HepG2 (cell line): Measurements from ENCODE around the gene EXOC6B. TPM values are rescaled to one million over a fixed set of nuclear protein-coding genes. Genes with fewer than 3 reads are reported as not detected.

Experiments used
- ATAC-seq: fragments of 200-7000 bp; cut with Tn5 transposase; 3 replicates; pipeline ENCODE4 v1.9.1; 2020; ENCODE audit warnings: mild to moderate bottlenecking, moderate library complexity
- BruUV-seq: library from RNA; stranded (reverse); fragments of 400-500 nt; replicated peaks from 2 replicates; lab custom pipeline; 2021; lab: Mats Ljungman, UMichigan
- CTCF ChIA-PET: fragments of 300-600 bp; formaldehyde crosslinking; extraction: SDS; loops from one replicate; lab custom pipeline; 2021; ENCODE audit warnings: low total read pairs, inconsistent platforms, low intra/inter-chr PET ratio; lab: Yijun Ruan, JAX
- POLR2A ChIA-PET: fragments of 350-600 bp; sonication (Branson Sonifier 250); formaldehyde crosslinking; loops from one replicate; lab custom pipeline; 2020; ENCODE audit warnings: antibody characterized with exemption, inconsistent platforms; lab: Yijun Ruan, JAX
- DNase-seq: peaks from one replicate; pipeline ENCODE4 v3.0.0-alpha.2; 2015; ENCODE audit warnings: low spot score
- FAIRE-seq: peaks from 3 replicates; lab custom pipeline; 2011; peaks lifted over from hg19 to GRCh38; lab: Jason Lieb, UNC
- H2AFZ ChIP-seq: one replicate; pipeline ENCODE4 v1.6.1; 2011; ENCODE audit warnings: low read length, inconsistent platforms
- H3K27ac ChIP-seq: fragments of 300-600 bp; 3 replicates; pipeline ENCODE4 v1.8.0; 2011; ENCODE audit warnings: mixed run types, mild to moderate bottlenecking, mixed read lengths, low read length, inconsistent platforms; ENCODE audit not compliant: insufficient read depth; ENCODE audit errors: extremely low read length
- H3K27me3 ChIP-seq, 2 experiments: fragments of 200-600 bp in 1 of 2; 2 replicates in 1 of 2; 3 replicates in 1 of 2; pipeline versions ENCODE4 v1.6.0 to v1.8.0; 2011; ENCODE audit warnings: low read length in 2 of 2, mild to moderate bottlenecking in 2 of 2, moderate library complexity in 2 of 2, inconsistent platforms in 1 of 2; ENCODE audit not compliant: insufficient read depth in 2 of 2, control insufficient read depth in 1 of 2
- H3K36me3 ChIP-seq, 2 experiments: fragments of 200-600 bp in 1 of 2; replicated peaks in 1 of 2; 2 replicates in 1 of 2; 3 replicates in 1 of 2; pipeline versions ENCODE4 v1.5.1 to v1.8.0; 2011; ENCODE audit warnings: low read length in 2 of 2, inconsistent platforms in 1 of 2; ENCODE audit not compliant: insufficient read depth in 2 of 2, control insufficient read depth in 1 of 2
- H3K4me1 ChIP-seq: 2 replicates; pipeline ENCODE4 v1.5.1; 2012; ENCODE audit warnings: low read length, inconsistent platforms; ENCODE audit not compliant: insufficient read depth
- H3K4me2 ChIP-seq: 2 replicates; pipeline ENCODE4 v1.6.0; 2011; ENCODE audit warnings: low read depth, low read length, inconsistent platforms
- H3K4me3 ChIP-seq, 3 experiments: fragments of 200-600 bp in 1 of 3; sonication (generic), shearing (Covaris generic) in 1 of 3; replicated peaks in 1 of 3; 2 replicates each; pipeline ENCODE4 v1.5.1; 2011 to 2016; ENCODE audit warnings: low read length in 3 of 3, inconsistent platforms in 2 of 3, low read depth in 2 of 3, mild to moderate bottlenecking in 2 of 3, control low read depth in 1 of 3, mixed read lengths in 1 of 3; ENCODE audit not compliant: insufficient read depth in 1 of 3
- H3K79me2 ChIP-seq: one replicate; pipeline ENCODE4 v1.6.1; 2011; ENCODE audit warnings: low read length, inconsistent platforms; ENCODE audit not compliant: insufficient read depth
- H3K9ac ChIP-seq: 2 replicates; pipeline ENCODE4 v1.6.0; 2011; ENCODE audit warnings: mild to moderate bottlenecking, low read depth, low read length, inconsistent platforms; ENCODE audit not compliant: insufficient read depth
- H3K9me3 ChIP-seq: 2 replicates; pipeline ENCODE4 v1.5.1; 2012; ENCODE audit warnings: mild to moderate bottlenecking, low read length
- H4K20me1 ChIP-seq: 2 replicates; pipeline ENCODE4 v1.6.0; 2011; ENCODE audit warnings: inconsistent platforms, mild to moderate bottlenecking, low read length, moderate library complexity; ENCODE audit not compliant: insufficient read depth
- HNF4A ChIP-seq: sonication (generic); formaldehyde crosslinking; IDR thresholded peaks from 2 replicates; pipeline ENCODE4 v1.4.0; 2020; ENCODE audit warnings: missing genetic modification reagents
- HNRNPUL1 ChIP-seq: fragments of 200-400 bp; formaldehyde crosslinking; IDR thresholded peaks from 2 replicates; pipeline ENCODE4 v1.6.1; 2017; ENCODE audit warnings: low read depth, mild to moderate bottlenecking, low read length, moderate library complexity
- KMT2B ChIP-seq: IDR thresholded peaks from 2 replicates; pipeline ENCODE4 v1.6.1; 2016; ENCODE audit warnings: missing genetic modification reagents, missing compliant biosample characterization
- LCORL ChIP-seq, 2 experiments: fragments of 450-650 bp in 1 of 2; sonication (generic) in 1 of 2; formaldehyde crosslinking in 1 of 2; IDR thresholded peaks; 2 replicates each; pipeline versions ENCODE4 v1.5.0 to v1.6.1; 2017 to 2020; ENCODE audit warnings: antibody characterized with exemption in 1 of 2, missing genetic modification reagents in 1 of 2
- MIER3 ChIP-seq: IDR thresholded peaks from 2 replicates; pipeline ENCODE4 v1.6.1; 2016; ENCODE audit warnings: missing compliant biosample characterization, borderline replicate concordance
- MTA3 ChIP-seq: sonication (generic); formaldehyde crosslinking; IDR thresholded peaks from 2 replicates; pipeline ENCODE4 v1.4.0; 2020; ENCODE audit warnings: missing genetic modification reagents
- NFATC3 ChIP-seq: sonication (generic); formaldehyde crosslinking; IDR thresholded peaks from 2 replicates; pipeline ENCODE4 v1.5.1; 2020; ENCODE audit warnings: mild to moderate bottlenecking, missing genetic modification reagents
- NKX3-1 ChIP-seq: sonication (generic); formaldehyde crosslinking; IDR thresholded peaks from 2 replicates; pipeline ENCODE4 v1.5.0; 2020; ENCODE audit warnings: missing genetic modification reagents
- PITX1 ChIP-seq: sonication (generic); formaldehyde crosslinking; IDR thresholded peaks from 2 replicates; pipeline ENCODE4 v1.5.1; 2020; ENCODE audit warnings: mild to moderate bottlenecking, missing genetic modification reagents
- PPARG ChIP-seq: conservative IDR thresholded peaks from 2 replicates; pipeline ENCODE4 v1.6.1; 2016; ENCODE audit warnings: missing biosample characterization, missing genetic modification reagents
- RXRB ChIP-seq: IDR thresholded peaks from 2 replicates; pipeline ENCODE4 v1.6.1; 2016; ENCODE audit warnings: borderline replicate concordance, missing genetic modification reagents, missing compliant biosample characterization
- TEAD3 ChIP-seq: optimal IDR thresholded peaks from 2 replicates; pipeline ENCODE3; 2016; ENCODE audit warnings: borderline replicate concordance
- ZNF432 ChIP-seq: sonication (generic); formaldehyde crosslinking; IDR thresholded peaks from 2 replicates; pipeline ENCODE4 v1.5.0; 2020; ENCODE audit warnings: missing genetic modification reagents, mild to moderate bottlenecking, borderline replicate concordance
- ZNF496 ChIP-seq: sonication (generic); formaldehyde crosslinking; IDR thresholded peaks from 2 replicates; pipeline ENCODE4 v1.8.1; 2023; ENCODE audit warnings: mild to moderate bottlenecking, moderate library complexity, missing genetic modification reagents; ENCODE audit not compliant: insufficient replicate concordance
- ZNF564 ChIP-seq: sonication (generic); formaldehyde crosslinking; IDR thresholded peaks from 2 replicates; pipeline ENCODE4 v1.8.1; 2023; ENCODE audit warnings: mild to moderate bottlenecking, missing genetic modification reagents
- ZNF720 ChIP-seq: sonication (generic); formaldehyde crosslinking; IDR thresholded peaks from 2 replicates; pipeline ENCODE4 v1.4.0; 2020; ENCODE audit warnings: missing genetic modification reagents
- ZNF724P ChIP-seq: sonication (generic); formaldehyde crosslinking; IDR thresholded peaks from 2 replicates; pipeline ENCODE4 v1.8.0; 2022; ENCODE audit warnings: missing genetic modification reagents, borderline replicate concordance
- ZNF780A ChIP-seq: sonication (generic); formaldehyde crosslinking; IDR thresholded peaks from 2 replicates; pipeline ENCODE4 v1.8.0; 2022; ENCODE audit warnings: mild to moderate bottlenecking, missing genetic modification reagents, moderate library complexity
- WGBS: methylation state at CpG from one replicate; pipeline ENCODE4 v1.1.6; 2017; ENCODE audit warnings: low lambda C conversion rate; 5-methylcytosine and 5-hydroxymethylcytosine counted together
- in situ Hi-C: cut with HindIII; loops from 2 replicates; pipeline ENCODE4 v1.10.0; 2017; ENCODE audit warnings: low pct_unique_long_range_greater_than_20kb; ENCODE audit not compliant: extremely low pct_ligation_motif_present
- intact Hi-C: fragments of 100-400 bp; cut with micrococcal nuclease; formaldehyde crosslinking; loops from one replicate; pipeline ENCODE4 v1.10.0; 2022; ENCODE audit not compliant: unreplicated experiment
- polyA plus RNA-seq, 8 experiments: library from polyadenylated mRNA; depleted of rRNA in 3 of 8; stranded (reverse) in 7 of 8; unstranded in 1 of 8; fragments of >200 nt; fragmentation: Illumina TruSeq in 4 of 8; extraction: Trizol in 4 of 8; gene quantifications; 2 replicates each; pipeline versions ENCODE4 v1.2.1 to v1.2.3, GENCODE V29; 2011 to 2016; ENCODE audit warnings: low read depth in 4 of 8, missing spikeins in 1 of 8, mixed read lengths in 1 of 8; ENCODE audit not compliant: insufficient read depth in 1 of 8
- total RNA-seq, 5 experiments: library from RNA; depleted of rRNA; stranded (reverse); fragments of >200 nt; fragmentation: Illumina TruSeq; extraction: Trizol; gene quantifications; 2 replicates each; pipeline ENCODE4 v1.2.3, GENCODE V29; 2016; ENCODE audit warnings: low read depth in 1 of 5
- TF ChIP-seq, protein P1 (sequence below): IDR thresholded peaks from 2 replicates; pipeline ENCODE4 v1.6.1; 2016
- TF ChIP-seq, protein P2 (sequence below): sonication (generic); formaldehyde crosslinking; IDR thresholded peaks from 2 replicates; pipeline ENCODE4 v1.4.0; 2020; ENCODE audit warnings: missing genetic modification reagents, borderline replicate concordance

The EXOC6B gene
- total and polyA plus RNA-seq, 2 of the 13 experiments (the other 11 are each of a cell fraction or from before 2014, with no cell fraction given), result 9.1 to 15.9 TPM

DNA sequence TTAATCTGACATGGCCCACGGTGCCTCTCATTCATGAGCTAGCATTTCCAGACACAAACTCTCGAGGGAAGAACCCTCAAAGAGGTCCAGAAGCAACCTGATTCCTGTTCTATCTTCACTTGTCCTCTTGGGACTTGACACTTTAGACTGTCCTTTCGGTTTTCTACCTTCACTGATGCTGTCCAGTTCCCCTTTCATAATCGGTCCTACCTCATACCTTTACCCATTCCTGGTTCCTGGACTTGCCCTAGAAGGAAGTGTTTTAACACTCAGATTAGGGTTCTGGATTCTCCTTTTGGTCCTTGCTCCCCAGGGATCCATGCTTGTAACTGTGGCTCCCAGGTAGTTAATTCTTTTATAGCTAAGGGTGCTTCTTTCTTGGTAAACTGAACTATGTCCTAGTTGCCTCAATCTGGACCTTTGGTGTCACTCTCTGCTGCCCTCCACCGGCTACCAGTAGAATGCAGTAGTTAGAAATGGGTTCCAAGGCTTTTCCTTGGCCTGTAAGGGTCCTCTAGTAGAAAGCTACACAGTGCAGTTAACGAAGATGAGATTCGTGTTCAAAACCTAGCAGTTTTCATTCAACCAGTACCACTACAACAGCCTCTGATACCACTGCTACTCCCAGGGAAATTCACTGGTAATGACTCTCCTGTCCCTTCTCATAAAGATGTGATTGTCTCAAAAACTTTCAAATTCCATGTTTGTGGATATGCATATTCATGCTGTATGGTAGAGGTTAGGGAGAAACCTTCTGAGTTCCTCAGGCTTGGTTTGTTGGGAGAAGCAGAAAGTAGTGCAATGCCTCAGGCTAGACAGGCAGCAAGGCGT is 500.0 kb downstream of the EXOC6B start:
- Histone ChIP-seq H3K9me3 (no peaks in the 10 kb centered on the region), H3K9ac (no peak overlapping the region), H3K27ac (no peak overlapping the region), H3K4me1 (no peaks in the 10 kb centered on the region), H4K20me1 (no peaks in the 10 kb centered on the region), H2AFZ (no peak overlapping the region), H3K4me2 (no peak overlapping the region), H3K36me3 (no peaks in the 10 kb centered on the region), H3K27me3 (no peaks in the 10 kb centered on the region), H3K79me2 (no peaks in the 10 kb centered on the region), H3K4me3 (no peak overlapping the region)
- intact Hi-C loops, result loop anchor here (2.0 kb wide), 2 partner anchors 253 to 419 kb away; no protein-coding TSS in a partner anchor
- in situ Hi-C loops, result no loop called here
- FAIRE-seq, result peak; percentile 76
- ChIA-PET CTCF (interaction anchor here (1.2 to 2.2 kb wide), 2 partner anchors 254 to 420 kb away, joined by 4 to 7 read pairs; no protein-coding TSS in a partner anchor), POLR2A (no interaction called here)
- BruUV-seq, result no TSS peak
- 63% methylated on average over 8 of the region's 8 CpGs for WGBS
- DNase-seq, result peak; percentile 50
- peak; percentile 90 for ATAC-seq
- peak; percentile 3 for TF ChIP-seq TEAD3 (CRISPR knock-in tag)
- no peak for TF ChIP-seq KMT2B (CRISPR knock-in tag)
- TF ChIP-seq ZNF720 (CRISPR knock-in tag), result no peak
- peak; percentile 40; the same call in 1 of the 2 replicates for TF ChIP-seq HNF4A (CRISPR knock-in tag)
- no peak for TF ChIP-seq MIER3 (CRISPR knock-in tag)
- TF ChIP-seq PPARG (CRISPR knock-in tag), result peak; percentile 89
- no peak for TF ChIP-seq LCORL (IDR thresholded peaks at IDR 0.05)
- no peak for TF ChIP-seq LCORL (CRISPR knock-in tag; IDR thresholded peaks at IDR 0.05)
- no peak for TF ChIP-seq MTA3 (CRISPR knock-in tag)
- peak; percentile 25; the same call in 1 of the 2 replicates for TF ChIP-seq RXRB (CRISPR knock-in tag)
- TF ChIP-seq HNRNPUL1, result no peak
- no peak for TF ChIP-seq NFATC3 (CRISPR knock-in tag)
- TF ChIP-seq ZNF496 (CRISPR knock-in tag), result no peak
- no peak for TF ChIP-seq PITX1
- TF ChIP-seq, protein P1, sequence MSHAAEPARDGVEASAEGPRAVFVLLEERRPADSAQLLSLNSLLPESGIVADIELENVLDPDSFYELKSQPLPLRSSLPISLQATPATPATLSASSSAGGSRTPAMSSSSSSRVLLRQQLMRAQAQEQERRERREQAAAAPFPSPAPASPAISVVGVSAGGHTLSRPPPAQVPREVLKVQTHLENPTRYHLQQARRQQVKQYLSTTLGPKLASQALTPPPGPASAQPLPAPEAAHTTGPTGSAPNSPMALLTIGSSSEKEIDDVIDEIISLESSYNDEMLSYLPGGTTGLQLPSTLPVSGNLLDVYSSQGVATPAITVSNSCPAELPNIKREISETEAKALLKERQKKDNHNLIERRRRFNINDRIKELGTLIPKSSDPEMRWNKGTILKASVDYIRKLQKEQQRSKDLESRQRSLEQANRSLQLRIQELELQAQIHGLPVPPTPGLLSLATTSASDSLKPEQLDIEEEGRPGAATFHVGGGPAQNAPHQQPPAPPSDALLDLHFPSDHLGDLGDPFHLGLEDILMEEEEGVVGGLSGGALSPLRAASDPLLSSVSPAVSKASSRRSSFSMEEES (CRISPR knock-in tag), result 0 out of 2 replicates have a peak, but pooled peaks have one; percentile 17
- TF ChIP-seq ZNF780A (CRISPR knock-in tag), result no peak
- TF ChIP-seq ZNF432 (CRISPR knock-in tag), result no peak
- TF ChIP-seq ZNF564, result no peak
- no peak for TF ChIP-seq NKX3-1 (CRISPR knock-in tag)
- TF ChIP-seq, protein P2, sequence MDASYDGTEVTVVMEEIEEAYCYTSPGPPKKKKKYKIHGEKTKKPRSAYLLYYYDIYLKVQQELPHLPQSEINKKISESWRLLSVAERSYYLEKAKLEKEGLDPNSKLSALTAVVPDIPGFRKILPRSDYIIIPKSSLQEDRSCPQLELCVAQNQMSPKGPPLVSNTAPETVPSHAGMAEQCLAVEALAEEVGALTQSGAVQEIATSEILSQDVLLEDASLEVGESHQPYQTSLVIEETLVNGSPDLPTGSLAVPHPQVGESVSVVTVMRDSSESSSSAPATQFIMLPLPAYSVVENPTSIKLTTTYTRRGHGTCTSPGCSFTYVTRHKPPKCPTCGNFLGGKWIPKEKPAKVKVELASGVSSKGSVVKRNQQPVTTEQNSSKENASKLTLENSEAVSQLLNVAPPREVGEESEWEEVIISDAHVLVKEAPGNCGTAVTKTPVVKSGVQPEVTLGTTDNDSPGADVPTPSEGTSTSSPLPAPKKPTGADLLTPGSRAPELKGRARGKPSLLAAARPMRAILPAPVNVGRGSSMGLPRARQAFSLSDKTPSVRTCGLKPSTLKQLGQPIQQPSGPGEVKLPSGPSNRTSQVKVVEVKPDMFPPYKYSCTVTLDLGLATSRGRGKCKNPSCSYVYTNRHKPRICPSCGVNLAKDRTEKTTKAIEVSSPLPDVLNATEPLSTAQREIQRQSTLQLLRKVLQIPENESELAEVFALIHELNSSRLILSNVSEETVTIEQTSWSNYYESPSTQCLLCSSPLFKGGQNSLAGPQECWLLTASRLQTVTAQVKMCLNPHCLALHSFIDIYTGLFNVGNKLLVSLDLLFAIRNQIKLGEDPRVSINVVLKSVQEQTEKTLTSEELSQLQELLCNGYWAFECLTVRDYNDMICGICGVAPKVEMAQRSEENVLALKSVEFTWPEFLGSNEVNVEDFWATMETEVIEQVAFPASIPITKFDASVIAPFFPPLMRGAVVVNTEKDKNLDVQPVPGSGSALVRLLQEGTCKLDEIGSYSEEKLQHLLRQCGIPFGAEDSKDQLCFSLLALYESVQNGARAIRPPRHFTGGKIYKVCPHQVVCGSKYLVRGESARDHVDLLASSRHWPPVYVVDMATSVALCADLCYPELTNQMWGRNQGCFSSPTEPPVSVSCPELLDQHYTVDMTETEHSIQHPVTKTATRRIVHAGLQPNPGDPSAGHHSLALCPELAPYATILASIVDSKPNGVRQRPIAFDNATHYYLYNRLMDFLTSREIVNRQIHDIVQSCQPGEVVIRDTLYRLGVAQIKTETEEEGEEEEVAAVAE (CRISPR knock-in tag), result no peak
- TF ChIP-seq ZNF724P (CRISPR knock-in tag), result no peak
